Myocyte (in vitro differentiated cells): ENCODE measurements around the gene MLF2. TPM values are rescaled to one million over a fixed set of nuclear protein-coding genes. Genes with fewer than 3 reads are reported as not detected.
A peak's percentile ranks its signal among the peaks of the same experiment; 100 is the strongest.

Experiments used
- DNase-seq: peaks from one replicate; pipeline ENCODE4 v3.0.0-alpha.2; 2012; ENCODE audit warnings: low read depth
- total RNA-seq: library from RNA; depleted of rRNA; stranded (reverse); fragments of >200 nt; gene quantifications from 2 replicates; pipeline ENCODE4 v1.2.3, GENCODE V29; 2014

Gene MLF2
- total RNA-seq, 1 donor from 2014 or later, result 270 TPM

DNA sequence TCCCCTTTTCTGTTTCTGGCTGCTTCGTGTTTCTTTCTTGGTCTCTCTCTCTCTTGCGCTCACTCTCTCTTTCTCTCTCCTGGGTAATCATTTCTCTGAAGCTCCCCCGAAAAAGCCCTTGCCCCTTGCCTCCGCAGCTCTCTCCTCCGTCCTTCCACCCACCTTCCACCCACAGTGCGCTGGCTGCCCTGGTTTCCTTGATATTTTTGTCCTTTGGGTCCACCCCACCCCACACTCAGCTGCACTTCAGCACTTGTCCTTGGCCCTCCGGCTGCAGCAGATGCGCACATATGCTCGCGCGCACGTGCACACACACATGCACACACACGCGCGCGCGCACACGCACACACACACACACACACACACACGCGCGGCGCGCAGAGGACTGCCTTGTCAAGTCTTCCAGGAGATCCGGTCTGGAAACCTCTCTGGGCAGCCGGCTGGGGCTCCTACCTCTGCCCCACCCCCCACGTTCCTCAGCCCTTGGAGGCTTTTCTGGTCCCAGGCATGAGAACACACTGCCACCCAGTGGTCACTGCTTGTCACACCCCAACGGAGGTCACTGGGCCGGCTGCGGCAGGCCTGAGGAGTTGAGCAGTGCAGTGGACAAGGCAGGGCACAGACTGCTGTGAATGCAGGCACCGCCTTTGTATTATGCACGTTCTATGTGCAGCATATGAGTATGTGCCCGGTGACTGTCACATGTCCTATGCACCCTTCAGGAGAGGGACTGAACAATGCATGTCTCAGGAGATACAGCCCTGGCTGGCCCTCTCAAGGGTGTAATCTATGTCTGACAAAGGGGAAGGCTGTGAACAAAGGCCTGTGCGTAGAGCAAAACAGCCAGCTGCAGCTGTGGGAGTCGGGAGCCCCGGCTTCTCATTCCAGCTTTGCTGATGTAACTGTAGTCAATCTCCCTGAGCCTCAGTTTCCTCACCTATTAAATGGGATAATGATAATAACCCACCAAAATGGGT is 25.9 kb upstream of the MLF2 start:
- DNase-seq, result peak; percentile 95

DNA sequence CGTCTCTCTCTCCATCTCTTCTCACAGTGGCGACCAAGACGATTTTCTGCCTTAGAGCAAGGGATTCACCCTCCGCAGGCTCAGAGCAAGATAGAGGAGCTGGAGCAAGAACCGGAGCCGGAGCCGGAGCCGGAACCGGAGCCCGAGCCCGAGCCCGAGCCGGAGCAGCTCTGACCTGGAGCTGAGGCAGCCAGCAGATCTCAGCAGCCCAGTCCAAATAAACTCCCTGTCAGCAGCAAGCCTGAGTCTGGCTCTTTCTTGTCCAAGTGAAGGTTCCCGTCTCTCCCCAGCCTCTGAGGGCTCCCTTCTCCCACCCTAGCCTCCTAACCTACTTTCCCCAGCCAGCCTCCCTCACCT is 25.3 kb upstream of the MLF2 start:
- no peak for DNase-seq

DNA sequence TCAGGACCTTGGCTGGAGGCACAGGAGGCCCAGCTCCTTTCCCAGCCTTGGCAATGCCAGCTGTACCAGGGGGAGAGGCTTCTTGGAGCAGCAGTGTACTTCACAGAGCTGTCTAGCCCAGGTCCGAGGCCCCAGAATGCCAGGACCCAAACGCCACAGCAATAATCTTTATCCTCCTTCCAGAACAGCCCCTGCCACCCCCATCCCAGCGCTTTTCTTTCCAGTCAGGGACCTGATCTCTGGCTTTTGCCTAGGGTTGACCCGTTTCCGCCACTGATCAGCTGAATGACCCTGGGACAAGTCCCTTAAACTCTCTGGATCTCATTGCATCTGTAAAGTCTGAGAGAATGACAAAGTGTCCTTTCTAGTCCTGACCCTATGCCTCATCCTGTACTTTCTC is 24.4 kb upstream of the MLF2 start:
- no peak for DNase-seq

DNA sequence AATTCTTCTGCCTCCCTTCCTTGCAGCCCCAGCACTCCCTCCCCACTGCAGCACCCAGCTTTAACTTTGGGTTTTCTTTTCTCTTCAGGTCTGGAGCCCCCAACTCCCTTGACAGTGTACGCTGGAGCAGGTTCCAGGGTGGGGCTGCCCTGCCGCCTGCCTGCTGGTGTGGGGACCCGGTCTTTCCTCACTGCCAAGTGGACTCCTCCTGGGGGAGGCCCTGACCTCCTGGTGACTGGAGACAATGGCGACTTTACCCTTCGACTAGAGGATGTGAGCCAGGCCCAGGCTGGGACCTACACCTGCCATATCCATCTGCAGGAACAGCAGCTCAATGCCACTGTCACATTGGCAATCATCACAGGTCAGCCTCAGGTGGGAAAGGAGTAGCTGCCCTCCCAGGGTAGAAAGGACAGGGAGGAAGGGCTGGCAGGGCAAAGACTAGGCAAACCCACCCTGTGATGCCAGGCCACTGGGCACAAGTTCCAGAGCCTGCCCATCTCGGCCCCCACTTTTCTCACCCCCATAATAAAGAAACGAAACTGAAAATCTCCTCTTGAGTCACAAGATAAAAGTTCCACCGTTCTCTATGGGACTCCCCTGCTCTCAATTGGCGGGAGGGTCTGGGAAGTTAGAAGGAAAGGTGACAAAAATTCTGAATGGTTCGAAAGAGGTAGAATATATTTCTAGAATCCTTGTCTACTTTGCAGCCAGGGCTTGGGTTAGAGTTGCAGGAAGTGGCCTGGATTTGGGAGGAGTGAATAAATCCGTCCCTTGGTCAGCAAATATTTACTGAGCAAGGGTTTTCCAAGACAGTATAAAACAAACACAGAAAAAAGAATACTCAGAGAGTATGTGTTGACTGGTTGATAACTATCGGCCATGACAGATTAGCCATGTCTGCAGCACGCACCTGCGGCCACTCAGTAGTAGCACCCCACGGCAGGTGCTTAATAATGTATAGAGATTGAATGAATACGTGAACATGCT is 22.5 kb upstream of the MLF2 start:
- DNase-seq, result no peak

DNA sequence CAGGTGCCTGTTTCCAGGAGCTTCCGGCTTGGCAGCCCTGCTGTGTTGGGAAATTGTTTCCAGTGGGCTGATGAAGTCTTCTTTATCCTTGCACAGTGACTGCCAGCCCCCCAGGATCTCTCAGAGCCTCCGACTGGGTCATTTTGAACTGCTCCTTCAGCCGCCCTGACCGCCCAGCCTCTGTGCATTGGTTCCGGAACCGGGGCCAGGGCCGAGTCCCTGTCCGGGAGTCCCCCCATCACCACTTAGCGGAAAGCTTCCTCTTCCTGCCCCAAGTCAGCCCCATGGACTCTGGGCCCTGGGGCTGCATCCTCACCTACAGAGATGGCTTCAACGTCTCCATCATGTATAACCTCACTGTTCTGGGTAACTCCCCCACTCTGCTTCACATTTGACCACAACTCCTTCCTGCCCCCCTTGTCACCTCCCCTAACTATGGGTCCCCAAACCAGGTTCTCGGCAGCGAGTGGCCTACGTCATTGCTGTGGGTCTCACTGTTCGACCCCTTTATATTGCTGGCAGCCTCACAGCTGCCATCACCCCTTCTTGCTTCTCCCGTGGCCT is 21.6 kb upstream of the MLF2 start:
- DNase-seq, result no peak

DNA sequence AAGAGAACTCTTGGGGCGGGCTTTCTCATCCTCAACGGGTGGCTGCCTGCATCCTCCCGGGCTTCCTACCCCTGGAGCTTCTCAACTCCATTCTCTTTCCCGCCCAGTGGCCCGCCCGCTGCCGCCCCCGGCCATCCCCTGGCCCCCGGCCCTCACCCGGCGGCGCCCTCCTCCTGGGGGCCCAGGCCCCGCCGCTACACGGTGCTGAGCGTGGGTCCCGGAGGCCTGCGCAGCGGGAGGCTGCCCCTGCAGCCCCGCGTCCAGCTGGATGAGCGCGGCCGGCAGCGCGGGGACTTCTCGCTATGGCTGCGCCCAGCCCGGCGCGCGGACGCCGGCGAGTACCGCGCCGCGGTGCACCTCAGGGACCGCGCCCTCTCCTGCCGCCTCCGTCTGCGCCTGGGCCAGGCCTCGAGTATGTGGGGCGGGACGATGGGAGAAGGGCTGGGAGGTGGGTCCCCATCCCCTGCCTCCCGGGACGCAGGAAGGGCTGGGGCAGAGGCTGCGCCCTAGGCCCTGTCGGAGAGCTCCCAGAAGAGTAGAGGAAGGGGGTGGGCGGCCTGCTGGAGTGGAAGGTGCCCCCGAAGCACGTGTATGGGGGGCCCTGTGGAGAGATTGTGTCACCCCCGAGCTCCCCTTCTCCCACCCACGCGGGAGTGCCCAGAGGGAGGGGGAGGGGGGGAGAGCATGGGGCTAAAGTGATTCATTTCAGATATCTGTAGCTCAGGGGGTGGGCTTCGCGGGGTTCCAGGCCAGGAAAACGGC is 20.8 kb upstream of the MLF2 start:
- no peak for DNase-seq

DNA sequence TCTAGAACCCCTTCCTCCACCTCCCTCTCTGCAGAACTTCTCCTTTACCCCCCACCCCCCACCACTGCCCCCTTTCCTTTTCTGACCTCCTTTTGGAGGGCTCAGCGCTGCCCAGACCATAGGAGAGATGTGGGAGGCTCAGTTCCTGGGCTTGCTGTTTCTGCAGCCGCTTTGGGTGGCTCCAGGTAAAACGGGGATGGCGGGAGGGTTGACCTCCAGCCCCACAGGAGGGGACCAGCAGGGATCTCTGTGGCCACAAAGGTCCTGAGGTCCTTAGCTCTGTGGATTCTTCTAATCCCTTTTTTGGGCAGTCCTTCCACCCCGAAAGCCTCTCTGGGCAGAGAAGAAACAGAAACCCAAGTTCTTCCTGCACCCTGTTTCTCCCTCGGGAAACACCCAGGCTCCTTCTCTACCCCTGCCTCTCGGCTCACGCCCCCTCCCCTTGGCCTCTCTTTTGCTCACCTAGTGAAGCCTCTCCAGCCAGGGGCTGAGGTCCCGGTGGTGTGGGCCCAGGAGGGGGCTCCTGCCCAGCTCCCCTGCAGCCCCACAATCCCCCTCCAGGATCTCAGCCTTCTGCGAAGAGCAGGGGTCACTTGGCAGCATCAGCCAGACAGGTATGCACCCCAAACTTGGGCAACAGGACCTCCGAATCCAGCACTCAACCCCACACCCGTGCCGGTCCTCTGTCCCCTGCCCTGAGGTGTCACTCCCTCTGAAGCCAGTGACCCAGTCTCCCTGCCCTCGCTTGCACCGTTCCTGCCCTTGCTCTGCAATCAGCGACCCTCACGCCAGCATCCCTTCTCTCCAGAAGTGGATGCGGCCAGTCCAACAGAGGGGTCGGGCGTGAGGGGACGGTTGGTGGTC is 20.0 kb upstream of the MLF2 start:
- no peak for DNase-seq

DNA sequence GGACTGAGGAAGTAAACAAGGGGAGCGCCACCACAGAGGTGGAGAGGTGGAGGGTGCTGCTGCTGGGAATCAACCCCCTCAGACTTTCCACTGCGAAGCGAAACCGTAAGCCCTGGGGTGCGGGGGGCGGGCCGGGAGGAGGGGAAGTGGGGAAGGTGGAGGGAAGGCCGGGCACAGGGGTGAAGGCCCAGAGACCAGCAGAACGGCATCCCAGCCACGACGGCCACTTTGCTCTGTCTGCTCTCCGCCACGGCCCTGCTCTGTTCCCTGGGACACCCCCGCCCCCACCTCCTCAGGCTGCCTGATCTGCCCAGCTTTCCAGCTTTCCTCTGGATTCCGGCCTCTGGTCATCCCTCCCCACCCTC is 19.4 kb upstream of the MLF2 start, which contains the start of gene LAG3:
Gene LAG3 (plus strand): TSS at position 190 of the 365 bp plus-strand sequence. CDS start 333 bp downstream, outside the sequence.
- no peak for DNase-seq

DNA sequence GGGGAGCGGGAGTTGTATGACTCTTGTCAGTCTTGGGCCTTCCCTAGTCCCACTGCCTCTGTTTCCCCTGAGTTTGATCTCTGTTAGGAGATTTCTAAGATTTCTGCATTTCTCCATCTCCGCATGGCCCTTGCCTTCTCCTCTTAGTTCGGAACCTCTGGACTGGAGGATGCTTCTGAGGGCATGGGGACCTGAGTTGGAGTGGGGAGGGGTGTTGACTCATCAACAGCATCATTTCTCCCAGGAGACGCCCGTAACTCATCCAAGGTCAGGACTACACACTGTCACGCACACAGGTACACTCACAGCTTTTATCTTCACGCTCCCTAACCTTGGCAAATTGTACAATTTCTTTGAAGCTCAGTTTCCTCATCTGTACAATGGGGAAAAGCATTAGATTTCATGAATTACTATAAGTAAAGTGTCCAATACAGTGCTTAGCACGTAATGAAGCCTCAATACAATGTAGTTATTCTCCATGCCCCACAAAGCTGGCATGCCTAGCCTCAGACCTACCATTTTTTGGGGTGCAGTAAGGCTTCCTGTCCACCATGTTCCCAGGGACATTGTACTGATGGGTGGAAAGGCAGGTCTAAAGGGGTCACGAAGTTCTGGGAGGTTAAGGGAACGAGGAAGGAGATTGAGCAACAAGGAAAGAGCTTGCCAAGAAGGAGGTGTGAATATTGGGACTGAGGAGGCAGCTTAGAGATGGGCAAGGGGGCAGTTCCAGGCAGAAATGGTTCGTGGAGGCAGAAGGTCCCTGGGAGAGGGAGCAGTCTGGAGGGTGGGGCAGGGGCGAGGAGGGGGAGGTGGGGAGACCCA is 18.8 kb upstream of the MLF2 start:
- DNase-seq, result no peak

DNA sequence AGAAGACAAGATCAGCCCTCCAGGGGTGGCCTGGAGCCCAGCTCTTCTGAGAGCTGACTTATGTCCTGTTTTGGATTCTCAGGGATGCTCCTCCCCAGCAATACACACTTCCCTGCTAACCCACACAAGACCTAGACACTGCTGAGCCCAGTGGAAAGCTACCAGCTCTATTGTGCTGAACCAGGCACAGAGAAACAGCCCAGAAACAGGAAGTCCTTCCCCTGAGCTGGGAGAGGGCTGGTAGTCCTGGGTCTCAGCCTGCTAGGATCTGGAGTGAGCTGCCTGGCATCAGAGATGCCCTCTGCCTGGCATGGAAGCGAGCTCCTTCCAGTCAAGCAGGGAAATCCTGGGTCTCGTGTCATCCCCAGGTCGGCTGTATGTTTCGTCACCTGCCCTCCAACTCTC is 18.2 kb upstream of the MLF2 start:
- no peak for DNase-seq

DNA sequence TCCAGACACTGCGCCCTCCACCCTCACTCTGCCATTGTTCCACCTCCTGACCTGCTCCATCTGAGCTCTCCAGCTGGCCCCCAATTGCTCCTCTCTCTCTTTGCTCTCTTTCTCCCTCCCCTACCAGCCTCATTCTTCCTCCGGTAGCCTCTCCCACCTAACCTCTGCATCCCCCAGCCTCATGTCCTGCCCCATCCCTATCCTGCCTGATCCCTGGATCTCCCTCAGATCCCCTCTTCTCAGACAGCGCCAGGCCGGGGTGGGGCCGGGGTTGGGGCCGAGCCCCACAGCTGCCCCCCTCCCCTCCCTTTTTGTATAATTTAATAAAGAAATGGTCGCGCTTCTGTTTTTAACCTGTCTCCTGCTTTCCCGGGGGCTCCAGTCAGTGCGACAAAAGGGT is 17.7 kb upstream of the MLF2 start:
- no peak for DNase-seq

DNA sequence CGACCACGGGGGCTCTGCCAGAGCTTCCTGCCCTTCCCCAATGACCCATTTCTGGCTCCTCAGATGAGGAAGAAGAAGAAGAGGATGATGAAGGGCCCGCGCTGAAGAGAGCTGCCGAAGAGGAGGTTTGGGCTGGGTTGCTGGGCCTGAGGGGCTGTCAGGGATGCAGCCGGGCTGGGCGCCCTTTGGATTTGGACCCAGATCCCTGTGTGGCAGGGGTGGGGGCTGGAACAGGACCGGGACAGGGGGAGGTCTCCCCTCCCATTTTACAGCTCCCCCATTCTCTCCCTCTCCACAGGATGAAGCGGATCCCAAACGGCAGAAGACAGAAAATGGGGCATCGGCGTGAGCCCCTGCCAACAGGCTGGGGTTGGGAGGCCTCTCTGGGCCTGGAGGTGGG is 17.2 kb upstream of the MLF2 start:
- no peak for DNase-seq

DNA sequence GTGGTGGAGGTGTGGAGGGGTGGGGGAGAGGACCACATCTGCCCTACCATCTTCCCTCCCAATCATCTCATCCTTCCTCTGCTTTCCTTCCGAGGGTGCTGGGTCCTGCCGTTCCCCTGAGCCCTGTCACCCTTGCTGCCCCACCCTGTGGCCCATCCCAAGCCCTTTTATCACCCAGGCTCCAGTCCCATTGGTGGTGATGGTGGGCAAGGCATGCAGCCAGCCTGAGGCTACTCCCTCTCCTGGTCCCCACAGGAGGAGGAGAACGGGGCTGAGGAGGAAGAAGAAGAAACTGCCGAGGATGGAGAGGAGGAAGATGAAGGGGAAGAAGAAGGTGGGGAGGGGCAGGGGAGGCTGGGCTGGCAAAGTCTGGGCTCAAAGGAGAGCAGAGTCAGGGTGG is 16.7 kb upstream of the MLF2 start:
- no peak for DNase-seq

DNA sequence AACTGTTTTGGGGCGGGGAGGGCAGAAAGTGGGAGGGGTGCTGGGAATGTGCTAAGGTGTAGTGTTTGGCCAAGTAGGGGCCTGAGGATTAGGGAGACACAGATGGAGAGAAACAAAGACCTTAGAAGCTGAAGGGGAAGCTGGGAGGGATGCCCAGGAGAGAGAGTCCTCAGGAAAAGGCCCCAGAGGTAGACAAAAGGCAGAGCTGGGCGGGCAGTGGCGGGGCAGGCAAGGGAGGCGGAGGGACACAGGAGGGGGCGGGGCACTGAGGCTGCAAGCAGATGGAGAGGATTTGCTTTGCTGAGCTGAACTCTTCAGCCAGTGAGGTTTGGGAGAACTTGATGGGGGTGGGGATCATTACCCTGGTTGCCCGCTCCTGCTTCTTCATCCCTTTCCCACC is 16.0 kb upstream of the MLF2 start:
- peak; percentile 31 for DNase-seq

DNA sequence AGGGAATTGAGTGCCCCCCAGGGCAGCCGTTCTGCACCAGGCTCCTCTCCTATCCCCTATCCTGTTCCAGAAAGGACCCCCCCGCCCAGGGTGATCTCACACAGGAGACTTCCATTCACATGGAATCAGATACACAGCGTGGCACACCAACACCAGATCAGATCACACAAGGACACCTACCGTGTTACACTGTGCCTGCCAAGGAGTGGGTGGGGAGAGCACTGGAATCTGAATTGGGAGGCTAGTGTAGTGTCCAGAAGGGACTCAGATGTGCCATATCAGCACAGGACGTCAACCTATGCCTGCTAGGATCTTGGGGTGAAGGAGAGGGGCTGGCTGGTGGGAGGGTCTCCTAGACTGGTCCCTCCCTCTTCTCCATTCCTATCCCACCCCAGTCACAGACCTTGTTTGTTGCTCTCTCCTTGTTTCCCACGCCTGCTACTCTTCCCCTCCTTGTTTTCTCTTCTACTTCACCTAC is 15.5 kb upstream of the MLF2 start:
- DNase-seq, result peak; percentile 13

DNA sequence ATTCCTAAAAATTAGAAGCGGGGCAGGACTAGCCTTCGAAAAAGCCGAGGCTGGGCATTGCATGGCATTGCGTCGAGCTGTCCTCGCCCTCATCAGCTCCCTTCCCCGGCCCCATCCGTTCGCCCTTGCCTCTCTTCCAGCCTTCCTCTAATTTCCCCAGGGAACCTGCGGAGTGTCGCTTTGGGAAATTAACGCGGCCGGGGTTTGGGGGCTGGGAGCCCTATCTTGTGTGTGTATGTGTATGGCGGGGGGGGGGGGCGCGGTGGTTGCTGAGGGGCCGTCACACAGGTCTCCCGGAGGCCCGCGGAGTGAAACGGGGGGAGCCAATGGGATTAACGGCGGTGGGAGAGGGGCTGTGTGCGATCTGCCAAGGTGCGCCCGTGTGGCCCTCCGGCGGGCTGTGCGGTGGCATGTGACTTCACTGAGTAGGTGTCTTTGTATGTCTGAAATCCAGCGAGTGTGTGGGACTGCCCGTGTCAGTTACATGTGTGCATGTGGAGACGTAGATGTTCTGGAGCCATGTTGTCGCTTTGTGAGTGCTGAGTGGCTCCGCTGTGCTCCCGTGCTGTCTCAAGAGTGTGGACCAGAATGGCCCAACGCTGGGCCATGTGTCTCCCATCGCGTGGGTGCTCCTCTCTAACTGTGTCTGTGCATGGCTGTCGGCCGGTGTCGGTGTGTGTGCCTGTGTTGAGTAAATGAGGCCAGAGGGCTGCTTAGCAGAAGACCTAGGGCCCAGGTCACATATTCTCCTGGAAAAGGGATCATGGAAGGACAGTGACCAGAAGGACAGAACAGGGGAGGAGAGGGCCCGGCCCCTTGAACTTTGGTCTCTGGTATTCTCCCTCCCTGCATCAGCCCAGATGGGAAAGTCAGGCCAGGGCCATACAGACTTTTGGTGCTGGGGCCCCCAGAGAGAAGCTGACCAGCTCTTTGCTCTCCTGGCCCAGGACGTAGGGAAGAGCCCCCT is 14.7 kb upstream of the MLF2 start:
- peak; percentile 30 for DNase-seq

DNA sequence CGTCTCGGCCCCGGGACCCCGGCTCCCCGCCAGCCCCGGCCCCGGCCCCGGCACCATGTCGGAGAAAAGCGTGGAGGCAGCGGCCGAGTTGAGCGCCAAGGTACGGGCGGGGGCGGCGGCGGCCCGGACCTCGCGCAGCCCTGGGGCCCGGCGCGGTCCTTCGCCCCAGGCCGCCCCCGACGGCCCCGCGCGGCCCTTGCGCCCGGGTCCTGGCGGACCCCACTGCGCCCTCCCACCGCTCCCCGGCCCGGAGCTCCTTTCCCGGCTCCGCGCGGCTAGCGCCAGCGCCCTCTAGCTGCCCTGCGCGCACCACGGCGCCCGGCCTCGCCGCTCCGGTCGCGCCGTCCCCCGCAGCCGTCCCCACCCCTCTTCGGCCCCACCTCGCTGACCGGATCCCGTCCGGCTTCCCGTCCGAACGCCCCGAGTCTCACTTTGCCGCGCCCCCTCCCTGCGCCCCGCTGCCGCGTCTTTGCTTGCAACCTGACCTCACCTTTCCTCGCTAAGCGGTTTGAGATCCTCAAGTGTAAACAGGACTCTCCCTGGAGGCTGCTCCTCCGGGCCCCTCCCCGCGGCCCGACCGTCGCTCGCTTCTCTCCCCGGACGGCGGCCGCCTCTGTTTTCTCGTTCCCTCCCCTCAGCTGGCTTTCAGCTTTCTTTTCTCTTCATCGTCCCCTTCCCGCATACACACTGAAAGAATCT is 13.9 kb upstream of the MLF2 start:
- peak; percentile 81 for DNase-seq
